ENCODE data around the gene PRXL2B. TPM values are rescaled to one million over a fixed set of nuclear protein-coding genes. Genes with fewer than 3 reads are reported as not detected.

Gene PRXL2B
- total RNA-seq, 4 donors from 2014 or later: 0.52 to 2.7 (median 1.1) TPM

- no peak overlapping the region for H3K27ac ChIP-seq
- no peaks in the 10 kb centered on the region for H3K9me3 ChIP-seq
- DNase-seq (no peak), ATAC-seq (no peak)
- H3K4me3 ChIP-seq: no peak overlapping the region
- in situ Hi-C loops (cut with MboI; ENCODE audit: low sequenced_read_pairs in 4 of 4): no loop called here
- H3K27me3 ChIP-seq: peaks cover 18 to 30% (median 20%) of the 10 kb centered on the region in 3 donors
- H3K4me1 ChIP-seq: no peaks in the 10 kb centered on the region
- intact Hi-C loops (cut with DNase I; ENCODE audit: low total_unique reads): no loop called here
- TF ChIP-seq CTCF (IDR thresholded peaks at IDR 0.05 in 4 of 5, conservative IDR thresholded peaks at IDR 0.05 in 1 of 5) (no peak), POLR2A (IDR thresholded peaks at IDR 0.05) (no peak)
- no peaks in the 10 kb centered on the region for H3K36me3 ChIP-seq
Measured at GRCh38 chr1:2612591-2613365, 26.2 kb downstream of the PRXL2B start.

- no peak for TF ChIP-seq CTCF (IDR thresholded peaks at IDR 0.05 in 4 of 5, conservative IDR thresholded peaks at IDR 0.05 in 1 of 5)
- TF ChIP-seq POLR2A (IDR thresholded peaks at IDR 0.05): no peak
- H3K27ac ChIP-seq: no peak overlapping the region
- H3K4me1 ChIP-seq: no peaks in the 10 kb centered on the region
- H3K9me3 ChIP-seq: no peaks in the 10 kb centered on the region
- intact Hi-C loops (cut with DNase I; ENCODE audit: low total_unique reads): no loop called here
- DNase-seq (no peak), ATAC-seq (no peak)
- in situ Hi-C loops (cut with MboI; ENCODE audit: low sequenced_read_pairs in 4 of 4): no loop called here
- no peaks in the 10 kb centered on the region for H3K36me3 ChIP-seq
- H3K27me3 ChIP-seq: peaks cover 18 to 30% (median 20%) of the 10 kb centered on the region in 3 donors
- no peak overlapping the region for H3K4me3 ChIP-seq
Measured at GRCh38 chr1:2614145-2614544, 27.6 kb downstream of the PRXL2B start.

DNA sequence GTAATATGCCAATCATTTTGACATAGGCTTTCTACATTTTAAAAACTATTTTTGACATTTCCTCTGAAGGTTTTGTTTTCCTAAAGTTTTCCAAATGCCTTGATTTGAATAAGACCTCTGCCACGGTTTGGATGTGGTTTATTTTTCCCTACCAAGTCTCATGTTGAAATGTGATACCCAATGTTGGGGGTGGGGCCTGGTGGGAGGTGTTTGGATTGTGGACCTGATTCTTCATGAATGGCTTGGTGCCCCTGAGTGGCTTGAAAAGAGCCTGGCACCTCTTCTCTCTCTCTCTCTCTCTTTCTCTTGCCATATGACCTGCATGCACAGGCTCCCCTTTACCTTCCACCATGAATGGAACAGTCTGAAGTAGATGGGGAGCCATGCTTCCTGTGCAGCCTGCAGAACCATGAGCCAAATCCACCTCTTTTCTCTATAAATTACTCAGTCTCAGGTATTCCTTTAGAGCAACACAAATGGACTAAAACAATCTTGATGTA is 31.4 kb downstream of the PRXL2B start:
- Histone ChIP-seq H3K36me3 (no peaks in the 10 kb centered on the region), H3K4me1 (no peaks in the 10 kb centered on the region), H3K27ac (no peak overlapping the region), H3K9me3 (no peaks in the 10 kb centered on the region), H3K4me3 (no peak overlapping the region), H3K27me3 (peaks cover 0 to 15% (median 0%) of the 10 kb centered on the region in 3 donors)
- no peak for DNase-seq
- in situ Hi-C loops (cut with MboI; ENCODE audit: low sequenced_read_pairs in 4 of 4) (no loop called here), intact Hi-C loops (cut with DNase I; ENCODE audit: low total_unique reads) (no loop called here)
- no peak for TF ChIP-seq CTCF (IDR thresholded peaks at IDR 0.05 in 4 of 5, conservative IDR thresholded peaks at IDR 0.05 in 1 of 5)
- TF ChIP-seq POLR2A (IDR thresholded peaks at IDR 0.05): no peak
- ATAC-seq: no peak

- ATAC-seq (no peak), DNase-seq (no peak)
- H3K4me1 ChIP-seq: no peaks in the 10 kb centered on the region
- in situ Hi-C loops (cut with MboI; ENCODE audit: low sequenced_read_pairs in 4 of 4) (no loop called here), intact Hi-C loops (cut with DNase I; ENCODE audit: low total_unique reads) (no loop called here)
- no peak overlapping the region for H3K4me3 ChIP-seq
- H3K27ac ChIP-seq: no peak overlapping the region
- peaks cover 20 to 32% (median 26%) of the 10 kb centered on the region in 3 donors for H3K27me3 ChIP-seq
- TF ChIP-seq POLR2A (IDR thresholded peaks at IDR 0.05): no peak
- TF ChIP-seq CTCF (IDR thresholded peaks at IDR 0.05 in 4 of 5, conservative IDR thresholded peaks at IDR 0.05 in 1 of 5): no peak
- no peaks in the 10 kb centered on the region for H3K36me3 ChIP-seq
- no peaks in the 10 kb centered on the region for H3K9me3 ChIP-seq
Measured at GRCh38 chr1:2623571-2624337, 37.2 kb downstream of the PRXL2B start.

Measured in gastrocnemius medialis (tissue), 4 donors.